ENCODE measurements around the gene GPR42.
A peak's percentile ranks its signal among the peaks of the same experiment; 100 is the strongest.
"Not testable (repeated sequence)": the region's sequence is repeated elsewhere in the genome, so short reads cannot be mapped to it uniquely, and the experiment has no call there.

Gene GPR42

GRCh38 chr19:35347171-35347929, 23.5 kb upstream of the GPR42 start, which contains the start of gene FFAR1:
TSS of gene FFAR1 (plus strand) at chr19:35347902. CDS start at chr19:35351552, 3,650 bp downstream.
- DNase-seq = peak; percentile 93 to 99 (median 98)

GRCh38 chr19:35347930-35348298, 23.0 kb upstream of the GPR42 start:
- DNase-seq = no peak

- no peak for DNase-seq
Measured at GRCh38 chr19:35348911-35349611, 21.8 kb upstream of the GPR42 start.

GRCh38 chr19:35349614-35350521, 21.0 kb upstream of the GPR42 start:
- no peak for DNase-seq

- DNase-seq = no peak
Measured at GRCh38 chr19:35350591-35350990, 20.3 kb upstream of the GPR42 start.

GRCh38 chr19:35351411-35352176, 19.3 kb upstream of the GPR42 start:
- no peak for DNase-seq

- no peak for DNase-seq
Measured at GRCh38 chr19:35352177-35352447, 18.8 kb upstream of the GPR42 start.

GRCh38 chr19:35352448-35353304, 18.2 kb upstream of the GPR42 start:
- DNase-seq = peak; percentile 88 to 92 (median 90)

GRCh38 chr19:35353635-35354034, 17.2 kb upstream of the GPR42 start:
- peak in 2 of 3 donors; percentile 24 to 48 for DNase-seq

GRCh38 chr19:35354898-35355297, 16.0 kb upstream of the GPR42 start:
- DNase-seq = no peak

GRCh38 chr19:35355791-35356460, 14.9 kb upstream of the GPR42 start:
- DNase-seq = peak; percentile 27 to 55 (median 48)

GRCh38 chr19:35357867-35358573, 12.8 kb upstream of the GPR42 start, which contains the start of gene FFAR3:
TSS of gene FFAR3 (plus strand) at chr19:35358460. CDS start at chr19:35358891, 431 bp downstream.
- peak; percentile 82 to 91 (median 86) for DNase-seq

- DNase-seq = not testable (repeated sequence)
Measured at GRCh38 chr19:35358834-35359233, 12.0 kb upstream of the GPR42 start.

GRCh38 chr19:35359395-35359794, 11.5 kb upstream of the GPR42 start:
- DNase-seq = not testable (repeated sequence)

- peak in 2 of 3 donors; percentile 34 to 58 for DNase-seq
Measured at GRCh38 chr19:35360081-35360480, 10.8 kb upstream of the GPR42 start.

GRCh38 chr19:35360880-35361420, 9.9 kb upstream of the GPR42 start:
- no peak for DNase-seq

GRCh38 chr19:35362261-35363000, 8.4 kb upstream of the GPR42 start:
- no peak for DNase-seq

- no peak for DNase-seq
Measured at GRCh38 chr19:35363001-35363590, 7.8 kb upstream of the GPR42 start.
